ENCODE measurements around the gene MRPL33.

The MRPL33 gene

DNA sequence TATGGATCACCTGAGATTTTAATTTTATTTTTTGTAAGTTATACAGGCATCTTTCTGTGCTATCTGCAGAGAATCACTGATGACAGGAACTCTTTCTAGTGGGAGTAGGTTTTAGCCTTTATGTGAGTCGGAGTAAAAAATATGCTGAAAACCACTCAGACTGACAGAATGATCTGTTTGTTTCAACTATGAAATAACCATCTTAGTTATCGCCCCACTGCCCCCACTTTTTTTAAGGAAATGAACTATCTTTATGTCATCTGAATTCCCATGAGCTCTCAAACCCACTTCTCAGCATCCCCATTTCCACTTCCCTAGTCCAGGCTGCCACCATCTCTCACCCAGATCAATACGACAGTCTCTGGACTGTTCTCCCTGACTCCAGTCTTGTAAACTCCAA is 38.9 kb downstream of the MRPL33 start:
- DNase-seq, result no peak

DNA sequence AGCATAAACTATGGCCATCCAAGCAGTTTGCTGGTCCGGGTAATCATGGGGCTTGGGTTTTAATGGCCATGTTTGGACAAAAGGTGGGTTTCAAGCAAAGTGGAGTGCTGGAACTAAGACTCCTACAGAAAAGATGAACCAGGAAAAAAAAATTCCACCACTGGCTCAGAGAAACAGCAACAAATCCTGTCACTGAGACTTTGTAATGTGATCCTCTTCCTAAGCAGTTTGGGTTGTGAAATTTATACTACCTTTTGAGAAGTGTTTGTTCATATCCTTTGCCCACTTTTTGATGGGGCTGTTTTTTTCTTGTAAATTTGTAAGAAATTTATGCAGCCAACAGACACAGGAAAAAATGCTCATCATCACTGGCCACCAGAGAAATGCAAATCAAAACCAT is 40.2 kb downstream of the MRPL33 start:
- no peak for DNase-seq

- DNase-seq, result no peak
Measured at GRCh38 chr2:27814758-27815157, 43.2 kb downstream of the MRPL33 start.

GRCh38 chr2:27815860-27816438 is 44.4 kb downstream of the MRPL33 start:
- no peak for DNase-seq

GRCh38 chr2:27822049-27822448 is 50.5 kb downstream of the MRPL33 start:
- no peak for DNase-seq

- no peak for DNase-seq
Measured at GRCh38 chr2:27823135-27823534, 51.6 kb downstream of the MRPL33 start.

- DNase-seq, result no peak
Measured at GRCh38 chr2:27823569-27823968, 52.0 kb downstream of the MRPL33 start.

- DNase-seq, result no peak
Measured at GRCh38 chr2:27824401-27824800, 52.9 kb downstream of the MRPL33 start.

DNA sequence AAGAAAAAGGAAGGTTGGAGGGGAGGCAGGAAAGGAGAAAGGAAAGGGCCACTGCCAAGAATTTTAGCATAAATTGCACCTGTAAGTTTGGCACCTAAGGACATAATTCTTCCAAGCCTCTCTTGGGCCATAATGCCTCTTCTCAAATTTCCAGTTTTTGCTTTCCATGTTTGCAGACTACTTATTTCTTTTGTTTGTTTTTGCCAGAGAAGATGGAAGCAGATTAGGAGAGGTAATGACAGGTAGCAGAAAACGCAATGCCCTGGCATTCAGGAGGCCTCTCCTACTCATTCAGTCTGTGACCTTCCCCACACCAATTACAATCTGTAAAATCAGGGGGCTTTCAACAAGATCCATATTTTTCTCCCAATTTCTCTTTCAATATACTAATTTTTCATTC is 56.8 kb downstream of the MRPL33 start:
- no peak for DNase-seq

Data from activated CD4-positive, CD25-positive, alpha-beta regulatory T cell (primary cell).